Loucy (cell line): ENCODE results near the gene RNASEH2C.
"Not testable (repeated sequence)": the region's sequence is repeated elsewhere in the genome, so short reads cannot be mapped to it uniquely, and the experiment has no call there.

Experiments
- H2AFZ ChIP-seq: fragments of 200-600 bp; sonication (generic); 2 replicates; pipeline ENCODE4 v1.6.0; 2016; ENCODE audit warnings: antibody characterized with exemption, mild to moderate bottlenecking, low read length, moderate library complexity
- H3F3A ChIP-seq: fragments of 200-600 bp; 2 replicates; pipeline ENCODE4 v1.6.0; 2016; ENCODE audit warnings: antibody characterized with exemption, low read depth, mild to moderate bottlenecking
- H3K27me3 ChIP-seq: fragments of 200-600 bp; sonication (generic); 2 replicates; pipeline ENCODE4 v1.6.1; 2014; ENCODE audit warnings: low read length, mild to moderate bottlenecking; ENCODE audit not compliant: insufficient read depth, poor library complexity, severe bottlenecking
- H3K36me3 ChIP-seq: fragments of 200-600 bp; sonication (generic); 2 replicates; pipeline ENCODE4 v1.6.1; 2016; ENCODE audit warnings: low read length; ENCODE audit not compliant: insufficient read depth
- H3K4me1 ChIP-seq: fragments of 200-600 bp; sonication (generic); 2 replicates; pipeline ENCODE4 v1.5.1; 2014; ENCODE audit warnings: low read length, mild to moderate bottlenecking; ENCODE audit not compliant: insufficient read depth, poor library complexity, severe bottlenecking
- H3K4me2 ChIP-seq: fragments of 200-600 bp; sonication (generic); 2 replicates; pipeline ENCODE4 v1.6.0; 2014; ENCODE audit warnings: antibody characterized with exemption, low read length, low read depth, mild to moderate bottlenecking; ENCODE audit not compliant: poor library complexity, severe bottlenecking
- H3K4me3 ChIP-seq: fragments of 200-600 bp; sonication (generic); 2 replicates; pipeline ENCODE4 v1.5.1; 2014; ENCODE audit warnings: low read length, mild to moderate bottlenecking, mixed read lengths; ENCODE audit not compliant: poor library complexity, severe bottlenecking
- H3K79me2 ChIP-seq: fragments of 200-600 bp; sonication (generic); 2 replicates; pipeline ENCODE4 v1.6.1; 2014; ENCODE audit warnings: low read length; ENCODE audit not compliant: insufficient read depth
- H3K9ac ChIP-seq: fragments of 200-600 bp; sonication (generic); 2 replicates; pipeline ENCODE4 v1.6.0; 2014; ENCODE audit warnings: mild to moderate bottlenecking, low read depth, low read length, moderate library complexity; ENCODE audit not compliant: poor library complexity, severe bottlenecking
- H3K9me2 ChIP-seq: fragments of 200-600 bp; sonication (generic); replicated peaks from 2 replicates; pipeline ENCODE4 v1.6.1; 2016; ENCODE audit warnings: low read depth, low read length, mixed read lengths
- H3K9me3 ChIP-seq: fragments of 200-600 bp; sonication (generic); 2 replicates; pipeline ENCODE4 v1.6.1; 2014; ENCODE audit warnings: mild to moderate bottlenecking, antibody characterized with exemption, low read length, low read depth; ENCODE audit not compliant: insufficient read depth
- H4K20me1 ChIP-seq: fragments of 200-600 bp; sonication (generic); 2 replicates; pipeline ENCODE4 v1.6.0; 2014; ENCODE audit warnings: antibody characterized with exemption, low read length, mild to moderate bottlenecking; ENCODE audit not compliant: insufficient read depth, poor library complexity, severe bottlenecking
- EZH2phosphoT487 ChIP-seq: fragments of 200-600 bp; IDR thresholded peaks from 2 replicates; pipeline ENCODE4 v1.6.1; 2018; ENCODE audit warnings: antibody characterized with exemption, mild to moderate bottlenecking, moderate library complexity, borderline replicate concordance
- TF ChIP-seq, protein P1 (sequence below): fragments of 200-600 bp; sonication (generic); conservative IDR thresholded peaks from 2 replicates; pipeline ENCODE4 v1.5.1; 2014; ENCODE audit warnings: mild to moderate bottlenecking, antibody characterized with exemption, low read length

RNASEH2C gene

GRCh38 chr11:65764434-65764833, 43.8 kb upstream of the RNASEH2C start:
- Histone ChIP-seq H3K4me2 (no peak overlapping the region), H3K79me2 (no peaks in the 10 kb centered on the region), H4K20me1 (no peaks in the 10 kb centered on the region), H3K9me3 (no peaks in the 10 kb centered on the region), H3K27me3 (no peaks in the 10 kb centered on the region), H3K9me2 (no peaks in the 10 kb centered on the region), H3K36me3 (no peaks in the 10 kb centered on the region), H3K4me3 (no peak overlapping the region), H2AFZ (no peak overlapping the region), H3F3A (no peaks in the 10 kb centered on the region), H3K4me1 (no peaks in the 10 kb centered on the region), H3K9ac (no peak overlapping the region)
- TF ChIP-seq EZH2phosphoT487: no peak
- TF ChIP-seq, protein P1, sequence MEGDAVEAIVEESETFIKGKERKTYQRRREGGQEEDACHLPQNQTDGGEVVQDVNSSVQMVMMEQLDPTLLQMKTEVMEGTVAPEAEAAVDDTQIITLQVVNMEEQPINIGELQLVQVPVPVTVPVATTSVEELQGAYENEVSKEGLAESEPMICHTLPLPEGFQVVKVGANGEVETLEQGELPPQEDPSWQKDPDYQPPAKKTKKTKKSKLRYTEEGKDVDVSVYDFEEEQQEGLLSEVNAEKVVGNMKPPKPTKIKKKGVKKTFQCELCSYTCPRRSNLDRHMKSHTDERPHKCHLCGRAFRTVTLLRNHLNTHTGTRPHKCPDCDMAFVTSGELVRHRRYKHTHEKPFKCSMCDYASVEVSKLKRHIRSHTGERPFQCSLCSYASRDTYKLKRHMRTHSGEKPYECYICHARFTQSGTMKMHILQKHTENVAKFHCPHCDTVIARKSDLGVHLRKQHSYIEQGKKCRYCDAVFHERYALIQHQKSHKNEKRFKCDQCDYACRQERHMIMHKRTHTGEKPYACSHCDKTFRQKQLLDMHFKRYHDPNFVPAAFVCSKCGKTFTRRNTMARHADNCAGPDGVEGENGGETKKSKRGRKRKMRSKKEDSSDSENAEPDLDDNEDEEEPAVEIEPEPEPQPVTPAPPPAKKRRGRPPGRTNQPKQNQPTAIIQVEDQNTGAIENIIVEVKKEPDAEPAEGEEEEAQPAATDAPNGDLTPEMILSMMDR: no peak

- H4K20me1 ChIP-seq, H3K9me2 ChIP-seq, H3F3A ChIP-seq, H3K27me3 ChIP-seq, H2AFZ ChIP-seq, H3K9me3 ChIP-seq, H3K4me1 ChIP-seq, H3K4me3 ChIP-seq, H3K36me3 ChIP-seq, H3K9ac ChIP-seq, H3K79me2 ChIP-seq, H3K4me2 ChIP-seq: not testable (repeated sequence)
Measured at GRCh38 chr11:65762816-65763215, 42.2 kb upstream of the RNASEH2C start.

DNA sequence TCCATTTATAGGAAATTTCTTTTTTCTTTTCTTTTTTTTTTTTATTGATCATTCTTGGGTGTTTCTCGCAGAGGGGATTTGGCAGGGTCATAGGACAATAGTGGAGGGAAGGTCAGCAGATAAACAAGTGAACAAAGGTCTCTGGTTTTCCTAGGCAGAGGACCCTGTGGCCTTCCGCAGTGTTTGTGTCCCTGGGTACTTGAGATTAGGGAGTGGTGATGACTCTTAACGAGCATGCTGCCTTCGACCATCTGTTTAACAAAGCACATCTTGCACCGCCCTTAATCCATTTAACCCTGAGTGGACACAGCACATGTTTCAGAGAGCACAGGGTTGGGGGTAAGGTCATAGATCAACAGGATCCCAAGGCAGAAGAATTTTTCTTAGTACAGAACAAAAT, 41.6 kb upstream of the RNASEH2C start:
- H3K4me2 ChIP-seq, H3F3A ChIP-seq, H3K36me3 ChIP-seq, H3K79me2 ChIP-seq, H3K9me2 ChIP-seq, H3K4me3 ChIP-seq, H2AFZ ChIP-seq, H3K27me3 ChIP-seq, H3K4me1 ChIP-seq, H4K20me1 ChIP-seq, H3K9ac ChIP-seq, H3K9me3 ChIP-seq: not testable (repeated sequence)

DNA sequence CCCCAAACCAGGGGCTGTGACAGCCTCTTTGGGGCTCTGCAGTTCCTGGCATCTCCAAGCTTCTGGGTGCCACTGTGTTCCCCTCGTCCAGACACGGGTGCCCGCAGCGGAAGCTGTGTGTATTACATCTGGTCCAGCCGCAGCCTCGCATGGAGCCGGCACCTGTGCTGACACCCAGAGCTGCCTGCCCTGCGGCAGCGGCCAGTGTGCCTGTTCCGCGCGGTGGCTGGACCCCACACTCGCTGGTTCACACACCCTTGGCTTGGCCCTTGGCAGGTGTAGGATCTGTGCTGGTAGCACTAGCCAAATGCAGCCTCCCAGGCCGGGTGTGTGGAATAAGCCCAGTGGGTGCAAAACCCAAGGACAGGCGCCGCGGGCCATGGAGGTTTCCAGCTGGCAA, 24.5 kb upstream of the RNASEH2C start:
- no peaks in the 10 kb centered on the region for H3K9me2 ChIP-seq
- H3K4me3 ChIP-seq: no peak overlapping the region
- peaks cover 10% of the 10 kb centered on the region for H3K27me3 ChIP-seq
- H3K36me3 ChIP-seq: no peaks in the 10 kb centered on the region
- H4K20me1 ChIP-seq: no peaks in the 10 kb centered on the region
- H3K9ac ChIP-seq: no peak overlapping the region
- no peaks in the 10 kb centered on the region for H3K79me2 ChIP-seq
- H3F3A ChIP-seq: no peaks in the 10 kb centered on the region
- H3K4me1 ChIP-seq: no peaks in the 10 kb centered on the region
- no peak overlapping the region for H3K4me2 ChIP-seq
- H2AFZ ChIP-seq: no peak overlapping the region
- TF ChIP-seq EZH2phosphoT487: no peak
- TF ChIP-seq, protein P1: no peak
- no peaks in the 10 kb centered on the region for H3K9me3 ChIP-seq
